GM12878 (cell line): Measurements from ENCODE around the gene TSHZ2. TPM values are rescaled to one million over a fixed set of nuclear protein-coding genes. Genes with fewer than 3 reads are reported as not detected.
A peak's percentile ranks its signal among the peaks of the same experiment; 100 is the strongest.

Experiments
- ATAC-seq: fragments of 200-7000 bp; cut with Tn5 transposase; 3 replicates; pipeline ENCODE4 v1.9.1; 2020; ENCODE audit warnings: mild to moderate bottlenecking, moderate library complexity
- BruUV-seq: library from RNA; stranded (reverse); fragments of 400-500 nt; replicated peaks from 2 replicates; lab custom pipeline; 2021; lab: Mats Ljungman, UMichigan
- CTCF ChIA-PET: fragments of 300-600 bp; sonication (Branson Sonifier 250); formaldehyde crosslinking; extraction: SDS; loops from one replicate; lab custom pipeline; 2021; ENCODE audit warnings: inconsistent platforms; lab: Yijun Ruan, JAX
- POLR2A ChIA-PET: fragments of 350-600 bp; formaldehyde crosslinking; extraction: SDS; loops from one replicate; lab custom pipeline; 2021; ENCODE audit warnings: inconsistent platforms; lab: Charles Lee
- RAD21 ChIA-PET: fragments of 300-600 bp; sonication (Branson Sonifier 250); formaldehyde crosslinking; loops from one replicate; lab custom pipeline; 2023; ENCODE audit warnings: antibody characterized with exemption; ENCODE audit not compliant: unreplicated experiment; lab: Charles Lee
- SMC1A ChIA-PET: fragments of 300-600 bp; sonication (Branson Sonifier 250); formaldehyde crosslinking; loops from one replicate; lab custom pipeline; 2023; ENCODE audit not compliant: unreplicated experiment, uncharacterized antibody; lab: Charles Lee
- DNase-seq: peaks from one replicate; pipeline ENCODE4 v3.0.0-alpha.2; 2011; ENCODE audit warnings: low read depth, low spot score
- FAIRE-seq: peaks from 3 replicates; lab custom pipeline; 2011; peaks lifted over from hg19 to GRCh38; lab: Jason Lieb, UNC
- H2AFZ ChIP-seq: 2 replicates; pipeline ENCODE4 v1.6.0; 2011; ENCODE audit warnings: low read depth, low read length, control low read depth; ENCODE audit not compliant: control insufficient read depth
- H3K27ac ChIP-seq: 2 replicates; pipeline ENCODE4 v1.5.1; 2011; ENCODE audit warnings: control low read depth; ENCODE audit not compliant: control insufficient read depth, insufficient read depth
- H3K27me3 ChIP-seq, 2 experiments: replicated peaks in 1 of 2; 2 replicates each; pipeline versions ENCODE4 v1.6.0 to v1.6.1; 2011; ENCODE audit warnings: low read length in 1 of 2; ENCODE audit not compliant: control insufficient read depth in 2 of 2, insufficient read depth in 2 of 2
- H3K36me3 ChIP-seq, 2 experiments: 2 replicates each; pipeline ENCODE4 v1.5.1; 2011; ENCODE audit warnings: low read length in 1 of 2; ENCODE audit not compliant: control insufficient read depth in 2 of 2, insufficient read depth in 2 of 2
- H3K4me1 ChIP-seq: 2 replicates; pipeline ENCODE4 v1.6.1; 2011; ENCODE audit warnings: mild to moderate bottlenecking, low read length, moderate library complexity, mixed read lengths; ENCODE audit not compliant: control insufficient read depth, insufficient read depth
- H3K4me2 ChIP-seq: 2 replicates; pipeline ENCODE4 v1.6.0; 2011; ENCODE audit warnings: control low read depth; ENCODE audit not compliant: control insufficient read depth, insufficient read depth
- H3K4me3 ChIP-seq: fragments of 200-600 bp; sonication (generic); 2 replicates; pipeline ENCODE4 v1.5.1; 2016
- H3K79me2 ChIP-seq: 2 replicates; pipeline ENCODE4 v1.6.0; 2011; ENCODE audit warnings: low read length; ENCODE audit not compliant: control insufficient read depth, insufficient read depth
- H3K9ac ChIP-seq: 2 replicates; pipeline ENCODE4 v1.8.0; 2011; ENCODE audit warnings: low read length, control low read depth, mixed read lengths; ENCODE audit not compliant: control insufficient read depth, insufficient read depth
- H3K9me3 ChIP-seq: replicated peaks from 3 replicates; pipeline ENCODE4 v1.5.1; 2011; ENCODE audit warnings: mild to moderate bottlenecking, low read length; ENCODE audit not compliant: control insufficient read depth, insufficient read depth
- H4K20me1 ChIP-seq: 2 replicates; pipeline ENCODE4 v1.6.0; 2011; ENCODE audit not compliant: control insufficient read depth, insufficient read depth
- CREB1 ChIP-seq: IDR thresholded peaks from 2 replicates; pipeline ENCODE4 v1.6.1; 2012; ENCODE audit warnings: low read depth, mild to moderate bottlenecking, inconsistent platforms
- IRF4 ChIP-seq: IDR thresholded peaks from 2 replicates; pipeline ENCODE4 v1.6.1; 2011; ENCODE audit warnings: low read depth, low read length
- JUNB ChIP-seq: IDR thresholded peaks from 2 replicates; pipeline ENCODE4 v1.6.1; 2016; ENCODE audit warnings: antibody characterized with exemption, mild to moderate bottlenecking
- PAX8 ChIP-seq: fragments of 450-650 bp; IDR thresholded peaks from 2 replicates; pipeline ENCODE4 v1.6.1; 2017; ENCODE audit warnings: mild to moderate bottlenecking, moderate library complexity
- RUNX3 ChIP-seq: IDR thresholded peaks from 2 replicates; pipeline ENCODE4 v1.6.1; 2012; ENCODE audit warnings: low read length, inconsistent platforms
- SREBF2 ChIP-seq: IDR thresholded peaks from 2 replicates; pipeline ENCODE4 v1.6.1; 2012; ENCODE audit warnings: mild to moderate bottlenecking, low read length
- WRNIP1 ChIP-seq: IDR thresholded peaks from 2 replicates; pipeline ENCODE4 v1.6.1; 2011; ENCODE audit warnings: low read depth, low read length, improper control_type of control experiment, borderline replicate concordance
- ZNF217 ChIP-seq: fragments of 450-650 bp; IDR thresholded peaks from 2 replicates; pipeline ENCODE4 v1.6.1; 2017; ENCODE audit warnings: antibody characterized with exemption, mild to moderate bottlenecking
- WGBS: methylation state at CpG from one replicate; pipeline ENCODE4 v1.1.6; 2016; ENCODE audit warnings: low lambda C conversion rate; ENCODE audit not compliant: insufficient replicate concordance, insufficient coverage; ENCODE audit errors: missing lambda C conversion rate; 5-methylcytosine and 5-hydroxymethylcytosine counted together
- in situ Hi-C: fragments of 300-500 bp; cut with MboI; formaldehyde crosslinking; loops from 9 replicates; pipeline ENCODE4 v1.14.3; 2018; ENCODE audit warnings: mixed read lengths
- intact Hi-C: fragments of 100-400 bp; cut with micrococcal nuclease; formaldehyde crosslinking; loops from one replicate; pipeline ENCODE4 v1.14.2; 2022; ENCODE audit not compliant: unreplicated experiment
- polyA plus RNA-seq, 11 experiments: library from polyadenylated mRNA; depleted of rRNA in 4 of 11; unstranded in 6 of 11; stranded (reverse) in 5 of 11; fragments of >200 nt; fragmentation: Nextera tagmentation in 4 of 11; fragmentation: Illumina TruSeq in 1 of 11; extraction: Ambion mirVana in 4 of 11; extraction: Trizol in 1 of 11; gene quantifications; 1 replicate in 1 of 11; 2 replicates in 10 of 11; pipeline versions ENCODE4 v1.2.1 to v1.2.3, GENCODE V29; 2011 to 2016; ENCODE audit warnings: inconsistent platforms in 2 of 11, missing spikeins in 2 of 11, low read depth in 1 of 11
- total RNA-seq, 4 experiments: library from RNA; depleted of rRNA in 3 of 4; stranded (reverse); fragments of >200 nt in 3 of 4; fragmentation: Illumina TruSeq in 1 of 4; extraction: Trizol in 1 of 4; gene quantifications; 2 replicates each; pipeline versions ENCODE4 v1.2.1 to v1.2.3, GENCODE V29; 2013 to 2021
- TF ChIP-seq, protein P1 (sequence below): fragments of 450-650 bp; IDR thresholded peaks from 2 replicates; pipeline ENCODE4 v1.6.1; 2017; ENCODE audit warnings: mild to moderate bottlenecking, moderate library complexity
- TF ChIP-seq, protein P2 (sequence below): fragments of 450-650 bp; IDR thresholded peaks from 2 replicates; pipeline ENCODE4 v1.6.1; 2018; ENCODE audit warnings: mild to moderate bottlenecking, low read depth, moderate library complexity; ENCODE audit not compliant: partially characterized antibody

The TSHZ2 gene
- total and polyA plus RNA-seq, 10 of the 15 experiments (the other 5 are each of a cell fraction or from before 2014, with no cell fraction given): 0.01 to 0.86 (median 0.13) TPM; not detected in 2

DNA sequence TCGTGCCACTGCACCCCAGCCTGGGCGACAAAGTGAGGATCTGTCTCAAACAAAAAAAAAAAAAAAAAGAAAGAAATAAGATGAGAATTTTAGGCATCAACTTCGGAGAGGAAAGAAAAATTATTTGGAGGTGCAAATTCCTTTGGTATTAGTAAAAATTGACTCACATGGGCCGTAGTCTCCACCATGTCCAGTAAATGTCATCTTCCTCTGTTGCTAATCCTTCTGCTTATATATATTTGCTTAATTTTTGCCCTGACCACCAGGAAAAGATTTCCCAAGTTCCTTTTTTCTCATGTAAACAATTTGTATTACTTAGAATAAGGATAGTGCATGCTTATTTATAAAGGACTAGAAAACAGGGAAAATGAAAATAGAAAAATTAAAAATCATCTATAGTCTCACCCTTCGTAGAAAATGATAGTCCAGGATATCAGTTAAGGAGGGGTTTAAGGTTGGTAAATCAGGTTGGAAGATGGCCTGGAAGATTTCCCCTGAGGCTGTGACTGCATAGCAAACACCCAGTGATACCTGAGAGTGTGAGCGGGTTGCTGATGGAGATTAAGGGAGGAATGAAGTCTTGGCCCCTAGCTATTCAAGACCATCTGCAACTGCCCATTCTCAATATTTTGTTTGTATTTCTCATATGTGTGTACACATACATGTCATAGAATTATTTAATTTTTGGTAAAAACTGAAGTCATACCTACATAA lies 380.7 kb downstream of the TSHZ2 start:
- ChIA-PET RAD21 (no interaction called here), POLR2A (no interaction called here), SMC1A (no interaction called here), CTCF (no interaction called here)
- no peak overlapping the region for H3K9ac ChIP-seq
- no peak for FAIRE-seq
- intact Hi-C loops (no loop called here), in situ Hi-C loops (no loop called here)
- TF ChIP-seq SREBF2: no peak
- peaks cover 2% of the 10 kb centered on the region; the same call in 1 of the 3 replicates for H3K9me3 ChIP-seq
- no peaks in the 10 kb centered on the region for H4K20me1 ChIP-seq
- no peaks in the 10 kb centered on the region for H3K79me2 ChIP-seq
- H3K4me2 ChIP-seq: no peak overlapping the region
- BruUV-seq: no TSS peak
- no peak overlapping the region for H3K4me3 ChIP-seq
- 45% methylated on average over 5 of the region's 6 CpGs for WGBS
- H3K4me1 ChIP-seq: no peaks in the 10 kb centered on the region
- H3K27me3 ChIP-seq: no peaks in the 10 kb centered on the region; a peak in 1 of 4 replicates
- ATAC-seq: no peak
- H2AFZ ChIP-seq: no peak overlapping the region
- no peak overlapping the region for H3K27ac ChIP-seq
- no peak for DNase-seq
- no peaks in the 10 kb centered on the region for H3K36me3 ChIP-seq

DNA sequence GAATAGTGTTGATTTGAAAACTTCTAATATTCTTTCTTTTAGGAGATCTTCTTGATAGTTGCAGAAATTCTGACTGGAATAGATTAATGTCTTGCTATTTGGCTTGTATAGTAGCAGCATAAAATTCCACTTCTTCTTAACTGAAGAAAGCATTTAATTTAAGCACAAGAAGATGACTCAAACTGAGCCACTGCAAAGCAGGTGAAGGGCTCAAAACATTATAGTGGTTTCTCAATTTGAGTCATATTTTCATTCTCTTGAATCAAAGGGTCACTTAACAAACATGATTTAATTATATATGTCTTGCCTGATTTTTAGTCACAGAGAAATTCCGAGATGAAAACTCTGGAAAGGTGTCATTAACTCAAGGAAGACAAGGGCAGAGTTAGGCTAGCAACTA lies 382.2 kb downstream of the TSHZ2 start:
- BruUV-seq: no TSS peak
- RAD21 ChIA-PET: interaction anchor here (0.6 kb wide), 1 partner anchor 972 kb away, joined by 3 read pairs; no protein-coding TSS in a partner anchor
- H3K4me3 ChIP-seq: no peak overlapping the region
- H3K9ac ChIP-seq: no peak overlapping the region
- peaks cover 2% of the 10 kb centered on the region; the same call in 1 of the 3 replicates for H3K9me3 ChIP-seq
- H4K20me1 ChIP-seq: no peaks in the 10 kb centered on the region
- POLR2A ChIA-PET: interaction anchor here (0.6 kb wide), 1 partner anchor 67 kb away, joined by 6 read pairs; no protein-coding TSS in a partner anchor
- no peak overlapping the region for H3K4me2 ChIP-seq
- H3K27ac ChIP-seq: no peak overlapping the region
- no peak for FAIRE-seq
- CTCF ChIA-PET: interaction anchor here (0.9 kb wide), 1 partner anchor 16 kb away, joined by 3 read pairs; no protein-coding TSS in a partner anchor
- H2AFZ ChIP-seq: no peak overlapping the region
- ATAC-seq: no peak
- no peaks in the 10 kb centered on the region; a peak in 1 of 4 replicates for H3K27me3 ChIP-seq
- WGBS: 4% methylated on average over 1 of the region's 1 CpG
- no peak for DNase-seq
- no peaks in the 10 kb centered on the region for H3K79me2 ChIP-seq
- SMC1A ChIA-PET: no interaction called here
- no peaks in the 10 kb centered on the region for H3K4me1 ChIP-seq
- in situ Hi-C loops: no loop called here
- no peaks in the 10 kb centered on the region for H3K36me3 ChIP-seq
- intact Hi-C loops: no loop called here
- TF ChIP-seq JUNB (peak; percentile 88), PAX8 (no peak), IRF4 (peak; percentile 69; the same call in 1 of the 2 replicates), CREB1 (no peak), RUNX3 (peak; percentile 47; the same call in 1 of the 2 replicates), WRNIP1 (no peak), ZNF217 (peak; percentile 94)
- TF ChIP-seq, protein P1, sequence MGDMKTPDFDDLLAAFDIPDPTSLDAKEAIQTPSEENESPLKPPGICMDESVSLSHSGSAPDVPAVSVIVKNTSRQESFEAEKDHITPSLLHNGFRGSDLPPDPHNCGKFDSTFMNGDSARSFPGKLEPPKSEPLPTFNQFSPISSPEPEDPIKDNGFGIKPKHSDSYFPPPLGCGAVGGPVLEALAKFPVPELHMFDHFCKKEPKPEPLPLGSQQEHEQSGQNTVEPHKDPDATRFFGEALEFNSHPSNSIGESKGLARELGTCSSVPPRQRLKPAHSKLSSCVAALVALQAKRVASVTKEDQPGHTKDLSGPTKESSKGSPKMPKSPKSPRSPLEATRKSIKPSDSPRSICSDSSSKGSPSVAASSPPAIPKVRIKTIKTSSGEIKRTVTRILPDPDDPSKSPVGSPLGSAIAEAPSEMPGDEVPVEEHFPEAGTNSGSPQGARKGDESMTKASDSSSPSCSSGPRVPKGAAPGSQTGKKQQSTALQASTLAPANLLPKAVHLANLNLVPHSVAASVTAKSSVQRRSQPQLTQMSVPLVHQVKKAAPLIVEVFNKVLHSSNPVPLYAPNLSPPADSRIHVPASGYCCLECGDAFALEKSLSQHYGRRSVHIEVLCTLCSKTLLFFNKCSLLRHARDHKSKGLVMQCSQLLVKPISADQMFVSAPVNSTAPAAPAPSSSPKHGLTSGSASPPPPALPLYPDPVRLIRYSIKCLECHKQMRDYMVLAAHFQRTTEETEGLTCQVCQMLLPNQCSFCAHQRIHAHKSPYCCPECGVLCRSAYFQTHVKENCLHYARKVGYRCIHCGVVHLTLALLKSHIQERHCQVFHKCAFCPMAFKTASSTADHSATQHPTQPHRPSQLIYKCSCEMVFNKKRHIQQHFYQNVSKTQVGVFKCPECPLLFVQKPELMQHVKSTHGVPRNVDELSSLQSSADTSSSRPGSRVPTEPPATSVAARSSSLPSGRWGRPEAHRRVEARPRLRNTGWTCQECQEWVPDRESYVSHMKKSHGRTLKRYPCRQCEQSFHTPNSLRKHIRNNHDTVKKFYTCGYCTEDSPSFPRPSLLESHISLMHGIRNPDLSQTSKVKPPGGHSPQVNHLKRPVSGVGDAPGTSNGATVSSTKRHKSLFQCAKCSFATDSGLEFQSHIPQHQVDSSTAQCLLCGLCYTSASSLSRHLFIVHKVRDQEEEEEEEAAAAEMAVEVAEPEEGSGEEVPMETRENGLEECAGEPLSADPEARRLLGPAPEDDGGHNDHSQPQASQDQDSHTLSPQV: no peak
- TF ChIP-seq, protein P2, sequence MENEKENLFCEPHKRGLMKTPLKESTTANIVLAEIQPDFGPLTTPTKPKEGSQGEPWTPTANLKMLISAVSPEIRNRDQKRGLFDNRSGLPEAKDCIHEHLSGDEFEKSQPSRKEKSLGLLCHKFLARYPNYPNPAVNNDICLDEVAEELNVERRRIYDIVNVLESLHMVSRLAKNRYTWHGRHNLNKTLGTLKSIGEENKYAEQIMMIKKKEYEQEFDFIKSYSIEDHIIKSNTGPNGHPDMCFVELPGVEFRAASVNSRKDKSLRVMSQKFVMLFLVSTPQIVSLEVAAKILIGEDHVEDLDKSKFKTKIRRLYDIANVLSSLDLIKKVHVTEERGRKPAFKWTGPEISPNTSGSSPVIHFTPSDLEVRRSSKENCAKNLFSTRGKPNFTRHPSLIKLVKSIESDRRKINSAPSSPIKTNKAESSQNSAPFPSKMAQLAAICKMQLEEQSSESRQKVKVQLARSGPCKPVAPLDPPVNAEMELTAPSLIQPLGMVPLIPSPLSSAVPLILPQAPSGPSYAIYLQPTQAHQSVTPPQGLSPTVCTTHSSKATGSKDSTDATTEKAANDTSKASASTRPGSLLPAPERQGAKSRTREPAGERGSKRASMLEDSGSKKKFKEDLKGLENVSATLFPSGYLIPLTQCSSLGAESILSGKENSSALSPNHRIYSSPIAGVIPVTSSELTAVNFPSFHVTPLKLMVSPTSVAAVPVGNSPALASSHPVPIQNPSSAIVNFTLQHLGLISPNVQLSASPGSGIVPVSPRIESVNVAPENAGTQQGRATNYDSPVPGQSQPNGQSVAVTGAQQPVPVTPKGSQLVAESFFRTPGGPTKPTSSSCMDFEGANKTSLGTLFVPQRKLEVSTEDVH: no peak
